Activated T-cell treated with anti-CD3 and anti-CD28 coated beads for 48 hours (primary cell): ENCODE measurements around the gene UBE2L5.

ENCODE experiments used
- DNase-seq: peaks from one replicate; pipeline ENCODE4 v3.0.0-alpha.2; 2020; ENCODE audit warnings: low read depth

Gene UBE2L5

DNA sequence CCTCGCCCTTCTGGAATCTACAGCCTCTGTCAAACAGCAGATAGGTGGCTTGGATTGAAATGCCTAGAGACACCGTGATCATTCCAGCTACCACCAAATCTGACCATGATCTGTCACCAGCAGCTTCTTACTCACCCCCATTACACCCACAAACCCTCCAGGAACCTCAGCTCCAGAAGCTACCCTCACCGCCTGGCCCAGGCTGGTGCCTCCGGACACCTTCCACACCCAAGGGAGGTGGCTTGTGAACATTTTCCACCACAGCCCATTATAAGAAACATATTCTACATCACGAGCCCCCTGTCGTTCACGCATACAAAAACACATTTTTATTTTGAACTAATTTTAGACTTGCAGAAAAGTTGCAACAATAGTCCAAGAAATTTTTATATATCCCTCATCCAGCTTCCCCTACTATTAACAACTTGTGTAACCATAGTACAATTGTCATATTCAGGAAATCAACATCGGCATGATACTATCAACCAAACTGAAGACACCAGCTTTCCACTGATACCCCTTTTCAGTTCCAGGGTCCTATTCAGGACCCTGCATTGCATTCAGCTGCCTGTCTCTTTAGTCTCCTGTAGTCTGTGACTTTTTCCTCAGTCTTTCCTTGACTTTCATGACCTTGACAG lies 15.4 kb upstream of the UBE2L5 start:
- DNase-seq = no peak

DNA sequence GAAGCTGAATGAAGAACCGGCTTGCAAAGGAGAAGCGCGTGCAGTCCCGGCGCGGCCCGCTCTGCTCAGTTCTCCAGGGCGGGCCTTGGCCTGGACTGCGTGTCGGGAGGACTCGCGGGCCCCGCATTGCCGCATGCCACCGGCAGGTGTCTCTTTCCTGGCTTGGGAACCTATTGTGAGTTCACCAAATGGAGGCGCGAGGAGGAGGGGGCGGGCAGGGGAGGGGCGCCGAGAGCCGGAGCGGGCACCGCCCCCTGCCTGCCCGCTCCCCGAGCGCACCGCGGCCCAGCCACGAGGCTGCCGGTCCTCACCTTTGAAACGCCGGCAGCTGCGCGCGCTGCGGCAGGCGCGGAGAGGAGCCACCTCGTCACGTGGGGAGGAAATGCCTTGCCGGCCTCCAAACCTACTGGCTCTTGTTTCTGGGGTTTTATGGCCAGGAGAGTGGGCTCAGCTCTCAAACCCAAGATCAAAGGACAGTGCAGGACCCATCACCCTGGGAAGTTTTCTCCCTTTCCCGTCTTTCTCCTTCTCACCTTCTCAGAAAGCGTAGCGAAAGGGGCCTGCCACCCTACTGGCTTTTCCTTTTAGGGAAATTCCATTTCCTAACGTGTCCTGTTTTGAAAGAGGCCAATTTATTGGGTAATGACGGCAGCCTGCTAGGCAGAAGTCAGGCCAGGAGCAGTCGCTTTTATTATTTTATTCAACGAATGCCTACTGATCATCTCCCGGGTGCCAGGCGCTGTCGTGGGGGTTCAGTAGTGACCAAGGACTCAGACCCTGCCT lies 13.8 kb upstream of the UBE2L5 start:
- peak; percentile 91 for DNase-seq

DNA sequence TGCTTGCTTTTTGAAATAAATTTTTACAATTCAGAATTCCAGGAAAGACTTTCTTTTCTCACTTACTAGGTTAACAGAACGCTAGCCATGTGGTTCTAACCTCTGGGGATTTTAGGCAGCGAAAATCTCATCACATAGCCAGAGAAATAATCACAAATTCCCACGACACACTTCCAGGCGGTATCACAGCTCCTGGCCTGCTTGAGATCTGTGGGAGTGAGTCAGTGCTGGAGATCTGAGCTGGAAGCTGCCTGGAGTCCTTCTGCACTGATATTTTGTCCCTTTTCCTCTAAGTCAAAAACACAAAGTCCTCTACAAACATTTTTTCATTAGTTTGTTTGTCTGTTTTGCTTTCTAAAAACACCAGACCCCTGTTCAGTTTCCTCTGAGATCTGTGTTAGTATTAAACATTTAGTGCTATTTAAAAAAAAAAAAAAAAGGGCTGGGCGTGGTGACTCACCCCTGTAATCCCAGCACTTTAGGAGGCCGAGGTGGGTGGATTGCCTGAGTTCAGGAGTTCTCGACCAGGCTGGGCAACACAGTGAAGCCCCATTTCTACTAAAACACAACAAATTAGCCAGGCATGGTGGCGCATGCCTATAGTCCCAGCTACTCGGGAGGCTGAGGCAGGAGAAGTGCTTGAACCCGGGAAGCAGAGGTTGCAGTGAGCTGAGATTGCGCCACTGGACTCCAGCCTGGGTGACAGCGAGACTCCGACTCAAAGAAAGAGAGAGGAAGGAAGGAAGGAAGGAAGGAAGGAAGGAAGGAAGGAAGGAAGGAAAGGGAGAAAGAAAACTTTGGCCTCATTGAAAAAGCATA lies 12.2 kb upstream of the UBE2L5 start:
- DNase-seq = no peak

DNA sequence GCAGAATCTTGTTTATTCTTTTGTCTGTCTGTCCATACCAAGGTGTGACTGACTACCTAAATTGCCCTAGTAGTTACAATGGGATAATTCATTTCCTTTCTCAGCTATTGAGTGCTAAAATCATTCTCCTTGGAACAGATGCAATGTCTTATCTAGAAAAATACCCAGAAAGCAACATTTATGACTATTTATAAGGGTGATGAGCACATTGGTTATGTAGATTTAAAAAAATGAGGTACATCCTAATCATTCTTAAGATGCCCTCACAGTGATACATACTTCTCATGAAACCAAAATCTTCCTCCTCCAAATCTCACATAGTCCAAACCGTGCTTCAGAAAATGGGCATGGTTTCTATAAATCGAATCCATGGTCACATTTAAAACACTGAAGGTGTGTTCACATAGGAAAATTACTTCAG lies 11.6 kb upstream of the UBE2L5 start:
- DNase-seq = no peak

DNA sequence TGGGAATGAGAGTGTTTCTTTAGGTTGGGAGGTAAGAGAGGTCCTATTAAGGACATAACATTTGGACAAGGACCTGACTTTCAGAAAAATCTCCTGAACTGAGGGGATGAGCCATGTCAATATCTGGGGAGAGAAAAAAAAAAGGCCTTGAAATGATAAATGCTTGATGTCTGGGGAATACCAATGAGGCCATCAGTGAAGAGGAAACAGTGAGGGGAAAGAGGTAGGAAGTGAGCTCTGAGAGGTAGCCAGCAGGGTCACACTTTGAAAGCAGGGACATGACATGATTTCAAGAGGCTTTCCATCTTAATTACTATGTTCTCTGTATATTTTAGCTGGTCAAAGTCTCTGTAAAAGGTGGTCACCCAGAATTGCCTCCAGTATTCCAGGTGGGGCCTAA lies 9.9 kb upstream of the UBE2L5 start:
- DNase-seq = no peak

DNA sequence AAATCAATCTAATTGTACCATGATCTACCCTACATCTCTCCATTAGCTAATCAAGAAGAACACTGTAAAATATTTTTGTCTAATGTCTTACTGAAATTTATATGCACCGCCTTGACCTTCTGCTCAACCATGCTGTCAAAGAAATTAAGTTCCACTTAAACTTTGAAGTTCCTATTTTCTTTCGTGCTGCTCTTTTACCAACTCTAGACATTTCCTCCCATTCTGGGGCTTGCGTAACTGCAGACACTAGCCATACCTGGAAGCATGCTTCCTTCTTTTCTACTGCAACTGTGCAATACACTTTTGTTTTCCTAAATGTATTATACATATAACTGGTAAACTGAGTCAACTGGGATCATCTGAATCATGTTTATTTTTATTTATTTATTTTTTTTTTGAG lies 8.5 kb upstream of the UBE2L5 start:
- no peak for DNase-seq

DNA sequence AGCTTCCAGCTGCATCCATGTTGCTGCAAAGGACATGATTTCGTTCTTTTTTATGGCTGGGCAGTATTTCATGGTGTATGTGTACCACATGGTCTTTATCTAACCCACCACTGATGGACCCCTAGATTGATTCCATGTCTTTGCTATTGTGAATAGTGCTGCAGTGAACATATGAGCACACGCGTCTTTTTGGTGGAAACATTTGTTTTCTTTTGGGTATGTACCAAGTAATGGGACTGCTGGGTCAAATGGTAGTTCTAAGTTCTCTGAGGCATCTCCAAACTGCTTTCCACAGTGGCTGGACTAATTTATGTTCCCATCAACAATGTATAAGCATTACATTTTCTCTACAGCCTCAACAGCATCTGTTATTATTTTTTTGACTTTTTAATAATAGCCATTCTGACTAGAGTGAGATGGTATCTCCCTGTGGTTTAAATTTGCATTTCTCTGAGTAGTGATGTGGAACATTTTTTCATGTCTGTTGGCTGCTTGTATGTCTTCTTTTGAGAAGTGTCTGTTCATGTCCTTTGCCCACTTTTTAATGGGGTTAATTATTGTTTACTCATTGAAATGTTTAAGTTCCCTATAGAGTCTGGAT lies 6.8 kb upstream of the UBE2L5 start:
- no peak for DNase-seq

DNA sequence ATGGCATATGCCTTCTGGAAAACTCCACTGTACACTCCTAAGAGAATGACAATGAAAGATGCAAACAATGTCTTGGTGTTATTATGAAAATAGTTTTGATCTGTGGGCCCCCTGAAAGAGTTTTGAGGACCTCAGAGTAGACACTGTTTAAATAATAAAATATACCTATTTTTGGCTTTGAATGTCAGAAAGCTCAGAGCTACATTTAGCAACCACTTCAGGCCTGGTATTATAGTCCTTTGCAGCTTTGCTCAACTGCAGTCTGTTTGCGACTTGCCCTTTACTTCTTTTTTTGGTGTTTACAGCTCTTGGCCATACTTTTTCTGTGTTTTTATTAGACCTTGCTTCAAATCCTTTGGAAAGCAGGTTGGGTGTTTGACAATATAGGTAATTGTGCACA lies 5.8 kb upstream of the UBE2L5 start:
- DNase-seq = no peak

DNA sequence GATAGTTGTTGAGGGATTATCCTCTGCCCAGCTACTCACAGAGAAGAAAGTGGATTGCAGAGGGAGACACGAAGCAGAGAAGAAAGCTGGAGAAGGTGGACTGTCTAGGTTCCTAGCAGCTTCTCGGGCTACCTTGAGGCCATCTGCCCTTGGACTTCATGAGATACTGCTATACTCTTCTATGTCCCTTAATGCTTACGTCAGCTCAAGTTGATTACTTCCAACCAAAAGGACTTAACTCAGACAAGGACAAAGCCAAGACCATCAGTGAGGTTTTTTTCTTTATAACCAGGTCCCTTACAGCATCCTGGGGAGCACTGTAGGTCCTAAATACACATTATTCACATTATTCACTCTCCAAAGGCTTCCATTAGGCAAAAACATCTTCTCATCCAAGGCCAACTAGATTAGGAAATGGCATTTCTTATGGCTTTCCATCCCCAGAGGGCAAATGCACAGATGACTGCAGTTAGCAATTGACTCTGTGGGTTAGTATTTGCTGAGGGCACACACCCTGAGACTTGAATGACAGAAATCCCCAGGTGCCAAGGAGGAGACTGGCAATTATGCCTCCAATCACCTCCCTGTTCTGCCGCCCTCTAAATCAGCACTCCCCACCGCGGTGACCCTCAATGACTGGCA lies 4.1 kb upstream of the UBE2L5 start:
- DNase-seq = no peak

DNA sequence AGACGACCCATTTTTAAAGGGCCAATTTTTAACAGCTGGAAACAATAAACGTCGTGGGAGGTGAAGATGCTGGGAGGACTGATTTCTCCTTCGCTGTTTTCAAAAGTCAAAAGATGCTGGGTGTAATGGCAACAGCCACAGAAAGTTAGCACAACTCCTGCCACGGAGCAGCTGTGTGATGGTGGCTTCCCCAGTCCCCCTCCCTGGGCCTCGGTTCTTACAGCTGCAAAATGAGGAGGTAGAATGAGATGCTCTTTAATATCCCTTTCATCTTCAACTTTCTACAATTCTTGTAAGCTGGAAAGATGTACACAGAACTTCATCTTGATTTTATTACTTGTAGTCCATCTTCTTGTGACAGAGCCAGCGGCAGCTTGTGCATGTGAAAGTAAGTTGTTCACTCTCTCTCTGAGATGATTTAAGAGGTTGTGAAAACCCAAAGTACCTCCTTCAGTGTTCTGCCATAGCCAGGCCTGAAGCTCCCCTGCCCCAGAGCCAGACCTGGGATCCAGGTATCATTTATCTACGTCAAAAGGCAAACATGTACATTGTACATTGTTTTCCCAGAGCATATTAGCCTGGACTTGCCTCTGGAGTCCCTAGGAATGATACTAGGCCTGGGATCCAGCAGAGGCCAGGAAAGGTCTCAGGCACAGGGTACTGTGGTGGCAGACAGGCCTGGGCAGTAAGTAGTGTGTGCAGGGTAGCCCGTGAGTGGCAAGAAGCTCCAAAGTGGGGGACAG lies 3.4 kb upstream of the UBE2L5 start:
- DNase-seq = no peak

DNA sequence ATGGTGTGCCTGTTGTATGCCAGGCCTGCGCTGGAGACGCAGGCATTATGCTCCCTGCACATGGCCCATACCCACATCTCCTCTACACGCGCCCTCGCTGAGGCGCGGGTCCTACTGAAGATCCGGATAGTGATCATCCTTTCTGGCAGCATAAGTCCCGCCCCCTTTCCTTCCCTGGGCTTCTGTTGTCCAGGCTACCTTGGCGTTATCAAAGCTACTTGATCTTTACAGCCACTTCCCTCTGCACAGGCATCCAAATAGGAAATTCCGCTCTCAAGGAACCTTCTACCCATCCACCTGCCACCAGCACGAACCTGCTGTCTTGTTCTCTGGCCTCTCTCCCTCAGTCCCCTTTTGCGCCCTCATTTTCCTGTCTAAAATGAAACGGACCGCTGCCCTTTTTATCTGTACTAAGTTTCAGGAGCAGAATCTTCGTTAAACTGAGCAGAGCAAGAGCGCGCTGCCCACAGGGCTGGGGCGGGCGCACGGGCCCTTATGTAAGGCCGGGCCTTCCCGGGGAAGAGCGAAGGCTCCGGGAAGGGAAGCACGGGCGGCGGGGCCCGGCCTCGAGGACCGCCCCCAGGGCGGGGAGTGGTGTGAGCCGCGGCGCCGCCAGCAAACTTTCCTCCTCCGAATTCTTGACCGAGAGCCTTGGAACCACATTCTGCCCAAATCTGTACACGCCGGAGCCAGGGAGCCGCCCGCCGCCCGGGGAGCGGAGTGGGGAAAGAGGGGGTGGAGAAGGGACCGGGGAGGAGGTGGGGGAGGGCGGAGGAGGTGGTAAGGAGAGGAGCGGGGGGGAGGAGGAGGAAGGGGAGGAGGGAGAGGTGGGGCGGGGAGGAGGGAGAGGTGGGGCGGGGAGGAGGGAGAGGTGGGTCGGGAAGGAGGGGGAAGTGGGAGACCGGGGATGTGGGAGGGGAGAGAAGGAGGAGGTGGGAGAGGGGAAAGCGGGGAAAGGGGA lies 920 bp upstream of the UBE2L5 start:
- DNase-seq = no peak

DNA sequence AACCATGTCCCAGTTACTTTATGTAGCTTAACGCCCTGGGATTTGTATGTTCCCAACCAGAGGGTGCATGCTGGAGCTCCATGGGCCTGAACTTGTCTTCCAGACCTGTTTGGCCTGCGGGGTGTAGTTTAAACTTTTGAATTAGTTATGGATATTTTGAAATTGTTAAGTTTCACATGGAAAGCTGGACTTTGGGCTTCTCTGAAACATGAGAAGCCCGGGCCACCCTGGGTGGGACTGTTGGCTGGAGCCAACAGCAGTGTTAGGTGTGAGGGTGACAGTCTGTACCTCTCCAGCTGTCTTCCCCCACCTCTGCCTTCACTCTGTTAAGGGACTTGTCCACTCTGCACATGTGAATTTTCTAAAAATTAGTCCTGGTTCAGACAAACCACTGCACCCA lies 1.6 kb downstream of the UBE2L5 start:
- DNase-seq = no peak

DNA sequence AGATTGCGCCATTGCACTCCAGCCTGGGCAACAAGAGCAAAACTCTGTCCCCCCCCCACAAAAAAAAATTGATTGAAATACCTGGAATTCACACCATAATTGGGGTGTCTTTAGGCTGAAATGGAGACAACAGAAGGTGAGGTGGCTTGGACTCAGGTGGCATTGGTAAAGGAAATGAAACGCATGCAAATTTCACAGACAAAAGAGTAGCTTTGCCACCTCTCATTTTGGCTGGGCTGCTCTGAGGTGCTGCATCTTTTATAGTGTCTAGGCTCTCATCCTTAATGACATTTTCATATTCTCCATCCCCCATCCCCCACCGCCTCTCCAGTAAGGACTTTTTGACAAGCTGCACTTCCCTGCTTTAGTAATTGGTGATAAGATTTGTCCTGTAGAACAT lies 6.9 kb downstream of the UBE2L5 start:
- DNase-seq = no peak

DNA sequence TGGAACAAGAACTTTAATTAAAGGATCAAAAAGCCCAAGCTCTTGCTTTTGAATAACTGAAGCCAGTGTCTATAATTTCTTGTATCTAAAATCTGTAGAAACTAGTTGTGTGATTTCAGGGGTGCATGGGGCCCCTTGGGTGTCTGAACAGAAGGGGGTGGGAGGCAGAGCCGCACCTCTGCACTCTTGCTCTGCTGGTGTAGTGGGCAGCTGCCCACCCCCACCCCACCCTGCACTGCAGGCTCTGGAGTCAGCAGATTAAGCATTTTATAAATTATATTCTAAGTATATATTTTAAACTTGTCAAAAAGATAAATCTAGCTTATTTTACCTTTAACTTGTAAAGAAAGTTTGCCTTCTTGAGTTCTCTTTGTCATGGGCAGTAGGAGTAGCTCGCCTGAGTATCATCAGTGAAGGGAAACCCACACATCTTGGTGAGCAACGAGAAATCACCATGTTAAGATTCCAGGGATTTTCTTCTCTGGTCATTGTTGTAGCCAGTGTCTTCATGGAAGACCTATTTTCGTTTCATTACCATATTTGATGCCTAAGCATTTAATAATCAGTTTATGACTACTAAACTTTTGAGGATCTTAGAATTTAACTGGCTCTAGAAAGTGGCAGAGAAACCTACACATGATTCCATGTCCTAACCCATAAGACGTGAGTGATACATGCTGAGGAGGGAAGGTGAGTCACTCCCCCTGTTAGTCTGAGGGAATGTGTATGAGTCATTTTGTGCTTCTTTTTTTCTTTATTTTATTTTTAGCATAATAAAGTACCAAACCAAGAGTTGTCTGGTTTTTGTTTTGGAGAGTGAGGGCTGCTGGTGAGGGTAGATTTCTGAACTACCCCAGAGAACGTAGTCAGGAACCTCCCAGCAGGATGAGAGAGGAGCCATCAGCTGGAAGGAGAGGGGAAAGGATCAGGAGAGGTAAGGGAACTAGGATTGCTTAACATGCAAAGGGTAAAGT lies 7.7 kb downstream of the UBE2L5 start:
- DNase-seq = no peak

DNA sequence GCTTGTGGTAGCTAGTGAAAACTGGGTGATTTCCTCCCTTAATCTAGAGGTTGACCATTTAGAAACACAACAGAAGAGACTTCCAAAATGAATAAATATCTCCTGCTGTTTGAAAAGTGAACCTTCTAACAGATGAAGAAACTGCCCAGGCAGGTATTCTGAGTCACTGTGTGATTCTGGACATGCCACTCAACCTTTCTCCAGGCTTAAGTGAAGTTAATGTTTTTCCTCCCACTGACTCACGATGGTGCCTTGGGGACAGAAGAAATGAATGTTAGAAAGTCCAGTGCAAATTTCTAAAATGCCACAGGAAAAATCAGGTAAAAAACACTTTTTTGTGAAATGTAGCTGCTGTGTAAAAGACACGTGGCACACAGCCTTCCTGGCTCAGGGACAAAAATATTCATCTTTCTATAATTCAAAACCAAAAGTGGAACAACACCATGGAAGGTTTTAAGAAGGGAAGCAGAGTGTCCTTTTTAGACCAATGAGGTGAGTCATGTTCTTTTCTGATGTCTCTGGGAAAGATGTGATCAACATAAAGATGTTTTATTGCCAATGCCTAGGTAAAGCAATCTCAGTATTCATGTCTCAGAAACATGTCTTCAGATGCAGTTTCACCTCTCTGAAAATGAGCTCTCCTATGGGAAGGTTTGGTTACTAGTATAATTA lies 9.1 kb downstream of the UBE2L5 start:
- no peak for DNase-seq

DNA sequence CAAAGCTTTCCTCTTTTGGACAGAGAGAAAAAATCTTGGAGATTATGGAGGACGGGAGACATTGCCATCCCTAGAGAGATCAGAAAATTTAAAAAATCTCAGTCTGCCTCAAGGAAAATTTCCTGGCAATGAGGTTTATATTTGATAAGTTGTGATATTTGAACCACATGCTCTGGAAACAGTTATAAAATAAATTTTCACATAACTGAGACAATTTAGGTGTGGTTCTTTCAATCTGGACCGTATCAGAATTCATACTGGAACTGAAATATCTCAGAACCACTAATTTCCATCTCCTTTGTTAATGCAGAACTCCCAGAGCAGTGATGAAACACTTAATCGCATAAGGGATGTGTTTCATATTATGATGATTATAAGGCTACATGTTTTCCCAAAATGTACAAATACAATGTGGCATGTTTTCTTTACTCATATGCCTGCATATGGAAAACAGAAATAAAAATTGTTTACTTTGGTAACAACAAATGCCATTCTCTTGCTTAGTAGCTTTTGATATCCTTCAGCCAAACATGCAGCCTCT lies 13.7 kb downstream of the UBE2L5 start:
- DNase-seq = no peak

DNA sequence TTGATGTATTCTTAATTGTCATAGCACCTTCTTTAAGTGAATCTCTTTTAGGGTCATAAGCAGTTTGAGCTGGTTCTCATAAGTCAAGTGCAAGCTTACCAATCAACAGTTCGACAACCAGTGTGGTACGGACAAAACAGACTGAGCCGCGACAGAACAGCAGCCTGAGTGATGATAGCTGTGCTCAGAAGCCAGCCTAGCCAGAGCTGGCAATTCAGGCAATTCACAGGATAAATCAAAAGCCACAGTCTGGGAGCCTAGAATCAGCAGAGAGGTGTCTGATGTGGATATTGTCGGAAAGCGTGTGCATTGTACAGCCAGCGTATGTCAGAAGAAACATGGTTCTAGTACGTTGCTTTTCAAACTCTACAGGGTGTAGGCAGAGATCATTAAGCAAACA lies 14.9 kb downstream of the UBE2L5 start:
- no peak for DNase-seq

DNA sequence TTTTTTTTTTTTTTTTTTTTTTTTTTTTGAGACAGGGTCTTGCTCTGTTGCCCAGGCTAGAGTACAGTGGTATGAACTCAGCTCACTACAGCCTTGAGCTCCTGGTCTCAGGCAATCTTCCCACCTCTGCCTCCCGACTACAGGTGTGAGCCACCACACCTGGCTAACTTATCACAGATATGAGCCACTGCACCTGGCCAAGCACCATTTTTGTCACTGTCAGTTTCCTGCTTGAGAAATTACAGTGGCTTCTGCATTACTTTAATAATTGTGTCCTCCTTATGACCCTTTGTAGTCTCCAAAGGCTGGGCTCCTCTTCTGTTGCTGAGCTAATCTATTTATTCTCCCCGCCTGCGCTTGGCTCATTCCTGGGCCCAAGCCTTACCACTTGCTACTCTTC lies 16.0 kb downstream of the UBE2L5 start:
- DNase-seq = no peak
